HepG2 (cell line): ENCODE data around the gene KIRREL3.

ENCODE experiments used
- RBM22 ChIP-seq: fragments of 200-400 bp; formaldehyde crosslinking; optimal IDR thresholded peaks from 2 replicates; pipeline ENCODE3; 2017; ENCODE audit warnings: mild to moderate bottlenecking, low read length, moderate library complexity
- ZNF709 ChIP-seq: sonication (generic); formaldehyde crosslinking; IDR thresholded peaks from 2 replicates; pipeline ENCODE4 v1.5.0; 2020; ENCODE audit warnings: mild to moderate bottlenecking, missing genetic modification reagents
- TF ChIP-seq, protein P1 (sequence below): fragments of 450-650 bp; IDR thresholded peaks from 2 replicates; pipeline ENCODE4 v1.6.1; 2017
- TF ChIP-seq, protein P2 (sequence below): sonication (generic); formaldehyde crosslinking; IDR thresholded peaks from 2 replicates; pipeline ENCODE4 v1.5.0; 2020; ENCODE audit warnings: mild to moderate bottlenecking, missing genetic modification reagents, moderate library complexity

DNA sequence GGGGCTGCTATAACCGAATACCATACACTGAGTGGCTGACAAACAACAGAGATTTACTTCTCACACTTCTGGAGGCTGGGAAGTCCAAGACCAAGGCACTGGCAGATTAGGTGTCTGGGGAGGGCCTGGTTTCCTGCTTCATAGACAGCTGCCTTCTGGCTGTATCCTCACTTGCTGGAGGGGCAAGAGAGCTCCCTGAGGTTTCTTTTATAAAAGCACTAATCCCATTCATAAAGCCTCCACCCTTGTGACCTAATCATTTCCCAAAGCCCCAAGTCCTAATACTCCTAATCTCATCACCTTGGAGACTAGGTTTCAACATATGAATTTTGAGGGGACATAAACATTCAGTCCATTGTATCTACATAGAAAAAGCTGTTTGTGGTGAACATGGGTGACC lies 131.8 kb downstream of the KIRREL3 start:
- TF ChIP-seq ZNF709 (CRISPR knock-in tag) (no peak), RBM22 (no peak)
- TF ChIP-seq, protein P1, sequence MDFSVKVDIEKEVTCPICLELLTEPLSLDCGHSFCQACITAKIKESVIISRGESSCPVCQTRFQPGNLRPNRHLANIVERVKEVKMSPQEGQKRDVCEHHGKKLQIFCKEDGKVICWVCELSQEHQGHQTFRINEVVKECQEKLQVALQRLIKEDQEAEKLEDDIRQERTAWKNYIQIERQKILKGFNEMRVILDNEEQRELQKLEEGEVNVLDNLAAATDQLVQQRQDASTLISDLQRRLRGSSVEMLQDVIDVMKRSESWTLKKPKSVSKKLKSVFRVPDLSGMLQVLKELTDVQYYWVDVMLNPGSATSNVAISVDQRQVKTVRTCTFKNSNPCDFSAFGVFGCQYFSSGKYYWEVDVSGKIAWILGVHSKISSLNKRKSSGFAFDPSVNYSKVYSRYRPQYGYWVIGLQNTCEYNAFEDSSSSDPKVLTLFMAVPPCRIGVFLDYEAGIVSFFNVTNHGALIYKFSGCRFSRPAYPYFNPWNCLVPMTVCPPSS, result no peak
- TF ChIP-seq, protein P2, sequence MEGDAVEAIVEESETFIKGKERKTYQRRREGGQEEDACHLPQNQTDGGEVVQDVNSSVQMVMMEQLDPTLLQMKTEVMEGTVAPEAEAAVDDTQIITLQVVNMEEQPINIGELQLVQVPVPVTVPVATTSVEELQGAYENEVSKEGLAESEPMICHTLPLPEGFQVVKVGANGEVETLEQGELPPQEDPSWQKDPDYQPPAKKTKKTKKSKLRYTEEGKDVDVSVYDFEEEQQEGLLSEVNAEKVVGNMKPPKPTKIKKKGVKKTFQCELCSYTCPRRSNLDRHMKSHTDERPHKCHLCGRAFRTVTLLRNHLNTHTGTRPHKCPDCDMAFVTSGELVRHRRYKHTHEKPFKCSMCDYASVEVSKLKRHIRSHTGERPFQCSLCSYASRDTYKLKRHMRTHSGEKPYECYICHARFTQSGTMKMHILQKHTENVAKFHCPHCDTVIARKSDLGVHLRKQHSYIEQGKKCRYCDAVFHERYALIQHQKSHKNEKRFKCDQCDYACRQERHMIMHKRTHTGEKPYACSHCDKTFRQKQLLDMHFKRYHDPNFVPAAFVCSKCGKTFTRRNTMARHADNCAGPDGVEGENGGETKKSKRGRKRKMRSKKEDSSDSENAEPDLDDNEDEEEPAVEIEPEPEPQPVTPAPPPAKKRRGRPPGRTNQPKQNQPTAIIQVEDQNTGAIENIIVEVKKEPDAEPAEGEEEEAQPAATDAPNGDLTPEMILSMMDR (CRISPR knock-in tag), result no peak
